HEK293 (cell line): ENCODE results near the gene SLC35G2.

ENCODE experiments used
- ATF2 ChIP-seq: fragments of 450-650 bp; formaldehyde crosslinking; IDR thresholded peaks from 2 replicates; pipeline ENCODE4 v1.5.1; 2016; ENCODE audit warnings: missing biosample characterization, missing genetic modification characterization, low read depth
- CTCF ChIP-seq: fragments of 450-650 bp; formaldehyde crosslinking; IDR thresholded peaks from 2 replicates; pipeline ENCODE4 v1.5.1; 2016; ENCODE audit warnings: missing biosample characterization, missing genetic modification characterization
- REST ChIP-seq: fragments of 450-650 bp; formaldehyde crosslinking; IDR thresholded peaks from 2 replicates; pipeline ENCODE4 v1.5.1; 2016; ENCODE audit warnings: missing biosample characterization, missing genetic modification characterization
- SP2 ChIP-seq: fragments of 450-650 bp; formaldehyde crosslinking; IDR thresholded peaks from 2 replicates; pipeline ENCODE4 v1.5.1; 2016; ENCODE audit warnings: missing biosample characterization, missing genetic modification characterization
- ZBTB7A ChIP-seq: fragments of 450-650 bp; formaldehyde crosslinking; IDR thresholded peaks from 2 replicates; pipeline ENCODE4 v1.5.1; 2016; ENCODE audit warnings: low read depth, missing biosample characterization, missing genetic modification characterization
- ZNF10 ChIP-seq: fragments of 450-650 bp; formaldehyde crosslinking; IDR thresholded peaks from 2 replicates; pipeline ENCODE4 v1.5.1; 2017; ENCODE audit warnings: missing biosample characterization, missing genetic modification characterization
- ZNF311 ChIP-seq: fragments of 450-650 bp; formaldehyde crosslinking; IDR thresholded peaks from 2 replicates; pipeline ENCODE4 v1.5.1; 2017; ENCODE audit warnings: missing biosample characterization, missing genetic modification characterization, borderline replicate concordance
- ZNF792 ChIP-seq: fragments of 450-650 bp; formaldehyde crosslinking; IDR thresholded peaks from 2 replicates; pipeline ENCODE4 v1.5.1; 2016; ENCODE audit warnings: missing biosample characterization, missing genetic modification characterization
- ZSCAN5A ChIP-seq: fragments of 450-650 bp; formaldehyde crosslinking; IDR thresholded peaks from 2 replicates; pipeline ENCODE4 v1.5.1; 2016; ENCODE audit warnings: missing biosample characterization, missing genetic modification characterization

- TF ChIP-seq ZSCAN5A (no peak), CTCF (no peak), ZBTB7A (tag by site-specific recombination) (no peak), REST (tag by site-specific recombination) (no peak), ZNF311 (tag by site-specific recombination) (no peak), ZNF10 (no peak), SP2 (peak; percentile 17; the same call in 1 of the 2 replicates), ATF2 (tag by site-specific recombination) (no peak), ZNF792 (tag by site-specific recombination) (no peak)
Measured at GRCh38 chr3:136860541-136860940, 41.6 kb downstream of the SLC35G2 start.
